D721Med (cell line): ENCODE results near the gene REPS2.

Experiments used
- DNase-seq: peaks from one replicate; pipeline ENCODE4 v3.0.0; 2011; ENCODE audit warnings: low spot score; ENCODE audit not compliant: insufficient read length
- FAIRE-seq: peaks from 2 replicates; lab custom pipeline; 2011; peaks lifted over from hg19 to GRCh38; lab: Jason Lieb, UNC
- TF ChIP-seq, protein P1 (sequence below): IDR thresholded peaks from 2 replicates; pipeline ENCODE4 v1.5.1; 2012; ENCODE audit warnings: mild to moderate bottlenecking, control low read depth; ENCODE audit not compliant: insufficient read depth; ENCODE audit errors: missing control alignments

REPS2 gene

DNA sequence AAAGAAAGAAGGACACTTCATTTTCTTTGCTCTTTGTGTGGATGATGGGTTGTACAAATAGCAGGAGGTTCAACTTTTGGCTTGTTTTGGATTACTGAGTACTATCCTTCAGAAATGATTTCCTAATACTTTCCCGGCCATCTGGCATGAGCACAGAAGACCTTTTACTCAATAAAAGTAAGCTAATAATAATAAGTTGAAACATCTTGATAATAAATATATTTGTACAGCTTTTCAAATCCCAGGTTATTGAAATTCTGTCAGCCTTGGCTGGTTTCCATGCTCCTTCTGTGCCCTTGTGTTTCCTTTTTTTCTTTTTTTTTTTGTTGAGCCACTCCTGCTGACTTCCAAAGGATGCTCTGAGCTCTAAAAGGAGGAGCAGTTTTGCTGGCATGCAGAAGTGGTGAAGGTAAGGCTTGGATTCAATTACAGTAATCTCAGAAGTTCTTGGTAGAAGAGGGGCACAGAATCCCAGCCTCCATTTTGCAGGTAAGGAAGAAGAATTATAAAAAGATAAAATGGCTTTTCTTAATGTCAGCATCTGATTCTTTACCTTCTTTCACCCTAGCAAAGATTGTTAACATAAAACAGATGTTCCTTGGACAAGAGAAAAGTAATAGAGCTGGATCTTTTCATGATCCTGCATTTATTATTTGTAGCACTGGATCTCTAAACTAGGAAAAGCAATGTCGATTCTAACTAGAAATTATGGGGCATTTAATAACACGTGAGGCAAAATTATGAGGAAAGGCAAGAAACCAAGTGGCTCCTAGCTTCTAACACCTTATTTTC lies 31.9 kb downstream of the REPS2 start:
- peak; percentile 32 for FAIRE-seq
- no peak for DNase-seq
- TF ChIP-seq, protein P1, sequence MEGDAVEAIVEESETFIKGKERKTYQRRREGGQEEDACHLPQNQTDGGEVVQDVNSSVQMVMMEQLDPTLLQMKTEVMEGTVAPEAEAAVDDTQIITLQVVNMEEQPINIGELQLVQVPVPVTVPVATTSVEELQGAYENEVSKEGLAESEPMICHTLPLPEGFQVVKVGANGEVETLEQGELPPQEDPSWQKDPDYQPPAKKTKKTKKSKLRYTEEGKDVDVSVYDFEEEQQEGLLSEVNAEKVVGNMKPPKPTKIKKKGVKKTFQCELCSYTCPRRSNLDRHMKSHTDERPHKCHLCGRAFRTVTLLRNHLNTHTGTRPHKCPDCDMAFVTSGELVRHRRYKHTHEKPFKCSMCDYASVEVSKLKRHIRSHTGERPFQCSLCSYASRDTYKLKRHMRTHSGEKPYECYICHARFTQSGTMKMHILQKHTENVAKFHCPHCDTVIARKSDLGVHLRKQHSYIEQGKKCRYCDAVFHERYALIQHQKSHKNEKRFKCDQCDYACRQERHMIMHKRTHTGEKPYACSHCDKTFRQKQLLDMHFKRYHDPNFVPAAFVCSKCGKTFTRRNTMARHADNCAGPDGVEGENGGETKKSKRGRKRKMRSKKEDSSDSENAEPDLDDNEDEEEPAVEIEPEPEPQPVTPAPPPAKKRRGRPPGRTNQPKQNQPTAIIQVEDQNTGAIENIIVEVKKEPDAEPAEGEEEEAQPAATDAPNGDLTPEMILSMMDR = no peak

DNA sequence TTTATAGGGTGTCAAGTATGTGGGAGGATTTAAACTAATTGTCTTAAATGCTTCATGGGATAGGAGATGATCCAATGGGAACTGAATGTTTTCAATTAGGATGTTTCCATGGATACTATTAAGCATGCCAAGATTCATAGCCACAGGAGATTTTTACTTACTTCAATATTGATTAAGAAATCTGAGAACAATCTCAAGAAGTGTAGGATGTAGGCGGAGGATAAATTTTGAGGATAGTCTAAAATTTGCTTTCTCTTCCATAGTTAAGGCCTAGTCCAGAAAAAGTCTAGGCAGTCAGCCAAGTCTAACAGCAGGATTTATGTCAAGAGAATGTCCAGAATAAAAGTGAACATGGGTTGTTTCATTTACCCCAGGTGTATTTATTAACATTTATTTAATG lies 32.8 kb downstream of the REPS2 start:
- no peak for DNase-seq
- TF ChIP-seq, protein P1 = no peak
- FAIRE-seq = no peak

DNA sequence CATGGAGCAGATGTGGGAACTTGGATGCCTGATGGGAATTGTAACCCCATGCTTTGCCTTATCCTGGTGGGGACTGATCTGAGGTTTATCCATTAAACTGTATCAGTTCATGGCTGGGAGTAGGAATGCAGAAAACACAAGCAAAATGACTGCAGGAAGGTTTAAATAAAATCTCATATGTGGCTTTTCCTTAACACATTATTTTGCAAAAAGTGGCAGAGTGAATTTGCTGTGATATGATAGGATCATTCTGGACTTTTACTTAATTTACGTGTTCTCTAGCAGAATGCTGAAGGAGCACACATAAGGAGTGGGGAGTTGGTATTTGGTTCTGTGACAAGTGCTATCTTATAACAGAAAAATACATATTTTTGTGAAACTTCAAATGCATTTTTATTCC lies 34.8 kb downstream of the REPS2 start:
- TF ChIP-seq, protein P1 = no peak
- no peak for FAIRE-seq
- DNase-seq = no peak

DNA sequence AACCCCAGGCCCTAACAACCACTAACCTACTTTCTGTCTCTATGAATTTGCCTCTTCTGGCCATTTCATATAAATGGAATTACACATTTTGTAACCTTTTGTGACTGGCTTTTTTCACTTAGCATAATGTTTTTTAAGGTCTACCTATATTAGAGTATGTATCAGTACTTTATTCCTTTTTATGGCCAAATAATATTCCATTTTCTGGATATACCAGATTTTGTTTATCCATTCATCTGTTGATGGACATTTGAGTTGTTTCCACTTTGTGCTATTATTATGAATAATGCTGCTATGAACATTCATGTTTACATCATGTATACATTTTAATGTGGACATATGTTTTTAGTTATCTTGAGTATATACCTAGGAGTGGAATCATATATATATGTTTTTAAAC lies 35.5 kb downstream of the REPS2 start:
- no peak for DNase-seq
- TF ChIP-seq, protein P1 = no peak
- FAIRE-seq = no peak

DNA sequence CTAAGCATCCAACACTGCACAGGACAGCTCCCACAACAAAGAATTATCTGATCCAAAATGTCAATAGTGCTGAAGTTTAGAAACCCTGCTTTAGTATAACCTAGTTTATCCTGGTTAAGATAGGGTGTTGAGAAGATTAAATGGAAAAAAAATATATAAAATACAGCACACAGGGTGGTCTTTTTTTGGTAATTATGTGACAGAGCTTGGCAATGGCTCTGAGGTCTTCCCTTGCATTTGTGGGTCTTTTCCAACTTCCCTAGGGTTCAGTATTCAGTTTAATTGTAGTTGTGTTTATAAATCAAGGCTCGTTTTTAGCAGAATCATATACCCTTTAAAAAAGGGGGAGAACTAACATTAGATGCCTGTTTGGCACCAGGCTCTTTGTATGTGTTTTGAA lies 36.6 kb downstream of the REPS2 start:
- TF ChIP-seq, protein P1 = no peak
- FAIRE-seq (no peak), DNase-seq (no peak)

DNA sequence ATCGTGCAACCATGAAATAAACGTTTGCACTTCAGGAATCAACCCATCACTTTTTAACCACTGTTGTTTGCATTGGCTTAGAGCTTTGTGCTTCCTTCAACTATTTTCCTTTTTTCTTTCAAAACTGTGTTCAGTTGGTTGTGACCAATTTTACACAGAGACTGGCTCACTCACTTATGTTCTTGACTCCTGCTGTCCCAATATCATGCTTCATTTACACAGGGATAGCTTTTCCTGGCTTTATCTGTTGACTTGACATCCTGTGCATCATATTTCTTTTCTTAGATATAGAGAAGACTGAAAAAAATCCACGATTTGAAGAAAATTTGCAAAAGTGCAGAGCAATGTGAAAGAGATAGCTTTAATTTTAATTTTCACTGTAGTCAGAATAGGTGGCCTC lies 38.8 kb downstream of the REPS2 start:
- TF ChIP-seq, protein P1 = no peak
- FAIRE-seq (no peak), DNase-seq (no peak)

DNA sequence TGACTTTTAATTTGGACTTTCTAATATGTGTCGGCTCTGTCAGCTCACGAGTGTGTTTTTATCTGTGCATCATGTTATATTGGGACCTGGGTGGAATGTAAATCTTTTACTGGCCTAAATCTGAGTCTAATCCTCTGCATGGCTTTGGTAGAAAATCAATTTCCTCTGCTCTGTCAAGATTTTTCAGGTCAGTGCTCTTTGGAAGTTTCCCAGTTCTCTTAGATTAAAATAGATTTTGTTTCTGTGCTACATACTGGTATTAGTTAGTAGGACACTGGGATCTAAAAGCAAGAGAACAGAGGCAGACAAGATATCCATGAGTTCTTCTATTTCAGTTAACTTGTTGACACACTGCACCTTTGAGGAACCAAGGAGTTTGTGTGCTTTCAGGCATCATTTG lies 39.7 kb downstream of the REPS2 start:
- DNase-seq (no peak), FAIRE-seq (no peak)
- TF ChIP-seq, protein P1 = no peak
